H9 (cell line): ENCODE measurements around the gene ZNF813. TPM values are rescaled to one million over a fixed set of nuclear protein-coding genes. Genes with fewer than 3 reads are reported as not detected.

ENCODE experiments used
- DNase-seq: peaks from one replicate; pipeline ENCODE4 v3.0.0-alpha.2; 2017
- H2AFZ ChIP-seq: one replicate; pipeline ENCODE4 v1.6.1; 2013; ENCODE audit warnings: mild to moderate bottlenecking, low read length, control low read depth, moderate library complexity
- H2AK5ac ChIP-seq: 2 replicates; pipeline ENCODE4 v1.6.1; 2013; ENCODE audit warnings: low read length, control low read depth, mixed read lengths; ENCODE audit not compliant: insufficient read length
- H2BK120ac ChIP-seq: one replicate; pipeline ENCODE4 v1.6.1; 2013; ENCODE audit warnings: low read depth, mild to moderate bottlenecking, low read length, control low read depth, inconsistent platforms; ENCODE audit not compliant: poor library complexity, severe bottlenecking
- H2BK12ac ChIP-seq: 2 replicates; pipeline ENCODE4 v1.6.1; 2013; ENCODE audit warnings: low read length, control low read depth, mixed read lengths, low read depth; ENCODE audit not compliant: insufficient read length
- H2BK15ac ChIP-seq: 2 replicates; pipeline ENCODE4 v1.6.1; 2013; ENCODE audit warnings: low read depth, low read length, control low read depth
- H2BK20ac ChIP-seq: one replicate; pipeline ENCODE4 v1.6.1; 2013; ENCODE audit warnings: low read depth, mild to moderate bottlenecking, low read length, control low read depth, inconsistent platforms; ENCODE audit not compliant: poor library complexity, severe bottlenecking
- H2BK5ac ChIP-seq: 2 replicates; pipeline ENCODE4 v1.6.1; 2013; ENCODE audit warnings: low read length, control low read depth, mixed read lengths; ENCODE audit not compliant: insufficient read length
- H3K14ac ChIP-seq: 2 replicates; pipeline ENCODE4 v1.6.1; 2013; ENCODE audit warnings: low read length, control low read depth; ENCODE audit not compliant: insufficient read depth
- H3K18ac ChIP-seq: 2 replicates; pipeline ENCODE4 v1.6.1; 2013; ENCODE audit warnings: low read depth, mild to moderate bottlenecking, mixed read lengths, low read length, control low read depth; ENCODE audit not compliant: insufficient read length
- H3K23ac ChIP-seq: 2 replicates; pipeline ENCODE4 v1.6.1; 2013; ENCODE audit warnings: low read length, control low read depth, mixed read lengths, low read depth; ENCODE audit not compliant: insufficient read length
- H3K23me2 ChIP-seq: 2 replicates; pipeline ENCODE4 v1.6.1; 2013; ENCODE audit warnings: low read depth, mild to moderate bottlenecking, mixed read lengths, low read length, control low read depth; ENCODE audit not compliant: insufficient read length, poor library complexity, severe bottlenecking
- H3K27ac ChIP-seq: 2 replicates; pipeline ENCODE4 v1.5.1; 2013; ENCODE audit warnings: low read length, control low read depth, mixed read lengths, low read depth; ENCODE audit not compliant: insufficient read length
- H3K27me3 ChIP-seq: 2 replicates; pipeline ENCODE4 v1.6.1; 2013; ENCODE audit warnings: low read length, control low read depth, inconsistent platforms; ENCODE audit not compliant: insufficient read depth
- H3K4ac ChIP-seq: 2 replicates; pipeline ENCODE4 v1.6.1; 2013; ENCODE audit warnings: low read depth, mild to moderate bottlenecking, control low read depth, inconsistent platforms, low read length, moderate library complexity
- H3K4me1 ChIP-seq: 2 replicates; pipeline ENCODE4 v1.6.1; 2013; ENCODE audit warnings: low read length, control low read depth, inconsistent platforms; ENCODE audit not compliant: insufficient read depth
- H3K4me2 ChIP-seq: 2 replicates; pipeline ENCODE4 v1.6.1; 2013; ENCODE audit warnings: low read length, control low read depth, mixed read lengths; ENCODE audit not compliant: insufficient read length, insufficient read depth
- H3K56ac ChIP-seq: 2 replicates; pipeline ENCODE4 v1.6.1; 2013; ENCODE audit warnings: low read depth, mild to moderate bottlenecking, mixed read lengths, low read length, control low read depth; ENCODE audit not compliant: insufficient read length
- H3K79me1 ChIP-seq: 2 replicates; pipeline ENCODE4 v1.6.1; 2013; ENCODE audit warnings: low read depth, mild to moderate bottlenecking, moderate library complexity, low read length, control low read depth, inconsistent platforms; ENCODE audit not compliant: insufficient read depth, poor library complexity, severe bottlenecking
- H3K79me2 ChIP-seq: 2 replicates; pipeline ENCODE4 v1.6.1; 2013; ENCODE audit warnings: low read length, control low read depth, inconsistent platforms; ENCODE audit not compliant: insufficient read depth
- H3K9ac ChIP-seq: 2 replicates; pipeline ENCODE4 v1.6.1; 2013; ENCODE audit warnings: low read length, control low read depth, mixed read lengths; ENCODE audit not compliant: insufficient read length; ENCODE audit errors: extremely low read depth
- H3K9me3 ChIP-seq: one replicate; pipeline ENCODE4 v1.6.1; 2013; ENCODE audit warnings: low read depth, low read length, inconsistent platforms; ENCODE audit not compliant: control insufficient read depth
- H3T11ph ChIP-seq: one replicate; pipeline ENCODE4 v1.6.1; 2013; ENCODE audit warnings: mild to moderate bottlenecking, low read length, control low read depth, inconsistent platforms
- H4K20me1 ChIP-seq: one replicate; pipeline ENCODE4 v1.6.1; 2013; ENCODE audit not compliant: control insufficient read depth, insufficient read length, insufficient read depth
- H4K5ac ChIP-seq: 2 replicates; pipeline ENCODE4 v1.6.1; 2013; ENCODE audit warnings: low read depth, mild to moderate bottlenecking, mixed read lengths, low read length, control low read depth; ENCODE audit not compliant: insufficient read length
- H4K8ac ChIP-seq: replicated peaks from 2 replicates; pipeline ENCODE4 v1.6.1; 2013; ENCODE audit warnings: low read length, control low read depth, mixed read lengths, low read depth; ENCODE audit not compliant: insufficient read length
- H4K91ac ChIP-seq: 2 replicates; pipeline ENCODE4 v1.6.1; 2013; ENCODE audit warnings: low read depth, mild to moderate bottlenecking, moderate library complexity, mixed read lengths, low read length, control low read depth; ENCODE audit not compliant: insufficient read length
- H3K27ac Mint-ChIP-seq, 3 experiments: 2 replicates in 2 of 3; 3 replicates in 1 of 3; pipeline ENCODE4 v1.8.0; 2020 to 2021; ENCODE audit warnings: mixed read lengths in 3 of 3, mild to moderate bottlenecking in 1 of 3, moderate library complexity in 1 of 3
- H3K27me3 Mint-ChIP-seq: 2 replicates; pipeline ENCODE4 v1.8.0; 2021; ENCODE audit warnings: low read depth, mild to moderate bottlenecking, moderate library complexity, mixed read lengths
- H3K36me3 Mint-ChIP-seq, 3 experiments: 2 replicates in 2 of 3; 3 replicates in 1 of 3; pipeline ENCODE4 v1.8.0; 2020 to 2021; ENCODE audit warnings: low read depth in 3 of 3, mixed read lengths in 3 of 3; ENCODE audit not compliant: insufficient read depth in 1 of 3
- H3K4me1 Mint-ChIP-seq, 2 experiments: 2 replicates each; pipeline ENCODE4 v1.8.0; 2020; ENCODE audit warnings: mixed read lengths in 2 of 2
- H3K4me3 Mint-ChIP-seq, 2 experiments: 2 replicates in 1 of 2; 3 replicates in 1 of 2; pipeline ENCODE4 v1.8.0; 2020 to 2021; ENCODE audit warnings: mild to moderate bottlenecking in 2 of 2, mixed read lengths in 2 of 2, moderate library complexity in 1 of 2
- H3K9me3 Mint-ChIP-seq, 2 experiments: 2 replicates in 1 of 2; 3 replicates in 1 of 2; pipeline ENCODE4 v1.8.0; 2020; ENCODE audit warnings: mild to moderate bottlenecking in 2 of 2, mixed read lengths in 2 of 2, moderate library complexity in 1 of 2
- WGBS: extraction: QIAGEN DNeasy Blood & Tissue Kit; methylation state at CpG from one replicate; pipeline ENCODE4 v1.1.7; 2013; ENCODE audit warnings: missing lambda C conversion rate, low lambda C conversion rate, mixed read lengths; ENCODE audit not compliant: insufficient read length; ENCODE audit errors: extremely low coverage; 5-methylcytosine and 5-hydroxymethylcytosine counted together
- total RNA-seq: library from RNA; stranded (reverse); gene quantifications from 2 replicates; pipeline ENCODE4 v1.2.1, GENCODE V29; 2021
- TF ChIP-seq, protein P1 (sequence below): fragments of 200-600 bp; sonication (generic); conservative IDR thresholded peaks from 3 replicates; pipeline ENCODE4 v1.8.0; 2021; ENCODE audit warnings: antibody characterized with exemption, mild to moderate bottlenecking

The ZNF813 gene
- total RNA-seq, 1 experiment from 2014 or later: 17.3 TPM

DNA sequence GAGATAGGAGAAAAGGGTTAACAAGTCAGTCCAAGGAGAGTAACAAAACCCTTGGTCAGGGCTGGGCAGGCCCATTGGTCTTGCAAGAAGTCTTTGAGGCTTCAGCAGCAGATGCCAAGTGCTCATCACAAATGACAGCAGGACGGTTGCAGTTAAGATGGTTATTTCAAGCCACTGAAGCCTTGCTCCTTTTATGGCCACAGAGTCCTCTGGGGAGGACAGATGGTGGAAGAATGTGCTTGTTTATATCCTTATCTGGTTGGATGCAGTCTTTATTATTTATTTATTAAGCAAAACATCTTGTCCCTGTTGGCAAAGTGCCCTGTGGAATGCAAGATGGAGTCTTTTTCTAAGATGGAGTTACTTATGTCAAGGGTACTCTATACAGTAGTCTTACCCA, 51.2 kb downstream of the ZNF813 start:
- Histone ChIP-seq H3K23ac (no peak overlapping the region), H4K5ac (no peak overlapping the region), H3K9ac (no peak overlapping the region), H3K79me2 (peaks cover 8% of the 10 kb centered on the region; the same call in 1 of the 2 replicates), H3K4me1 (no peaks in the 10 kb centered on the region), H3K18ac (no peak overlapping the region), H3T11ph (no peak overlapping the region), H2BK120ac (no peak overlapping the region), H3K27ac (no peak overlapping the region), H4K91ac (no peak overlapping the region), H2BK5ac (no peak overlapping the region), H3K56ac (no peak overlapping the region), H3K23me2 (peaks cover 5% of the 10 kb centered on the region), H3K79me1 (peaks cover 3% of the 10 kb centered on the region), H4K20me1 (no peaks in the 10 kb centered on the region), H4K8ac (no peak overlapping the region), H3K4me2 (no peak overlapping the region), H2AFZ (no peak overlapping the region), H3K9me3 (no peaks in the 10 kb centered on the region), H2BK20ac (no peak overlapping the region), H3K14ac (no peak overlapping the region), H2AK5ac (no peak overlapping the region), H3K4ac (no peak overlapping the region), H2BK12ac (no peak overlapping the region), H2BK15ac (no peak overlapping the region), H3K27me3 (no peaks in the 10 kb centered on the region)
- peaks cover 14 to 19% of the 10 kb centered on the region in 2 experiments for H3K4me1 Mint-ChIP-seq
- peaks cover 20 to 28% (median 22%) of the 10 kb centered on the region in 3 experiments for H3K36me3 Mint-ChIP-seq
- no CpG with 5 or more reads among the region's 1 CpG for WGBS
- TF ChIP-seq, protein P1, sequence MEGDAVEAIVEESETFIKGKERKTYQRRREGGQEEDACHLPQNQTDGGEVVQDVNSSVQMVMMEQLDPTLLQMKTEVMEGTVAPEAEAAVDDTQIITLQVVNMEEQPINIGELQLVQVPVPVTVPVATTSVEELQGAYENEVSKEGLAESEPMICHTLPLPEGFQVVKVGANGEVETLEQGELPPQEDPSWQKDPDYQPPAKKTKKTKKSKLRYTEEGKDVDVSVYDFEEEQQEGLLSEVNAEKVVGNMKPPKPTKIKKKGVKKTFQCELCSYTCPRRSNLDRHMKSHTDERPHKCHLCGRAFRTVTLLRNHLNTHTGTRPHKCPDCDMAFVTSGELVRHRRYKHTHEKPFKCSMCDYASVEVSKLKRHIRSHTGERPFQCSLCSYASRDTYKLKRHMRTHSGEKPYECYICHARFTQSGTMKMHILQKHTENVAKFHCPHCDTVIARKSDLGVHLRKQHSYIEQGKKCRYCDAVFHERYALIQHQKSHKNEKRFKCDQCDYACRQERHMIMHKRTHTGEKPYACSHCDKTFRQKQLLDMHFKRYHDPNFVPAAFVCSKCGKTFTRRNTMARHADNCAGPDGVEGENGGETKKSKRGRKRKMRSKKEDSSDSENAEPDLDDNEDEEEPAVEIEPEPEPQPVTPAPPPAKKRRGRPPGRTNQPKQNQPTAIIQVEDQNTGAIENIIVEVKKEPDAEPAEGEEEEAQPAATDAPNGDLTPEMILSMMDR: no peak
- H3K4me3 Mint-ChIP-seq: no peak overlapping the region
- H3K9me3 Mint-ChIP-seq: peaks cover 4 to 5% of the 10 kb centered on the region in 2 experiments; a peak in 4 of 5 replicates
- peaks cover 8% of the 10 kb centered on the region for H3K27me3 Mint-ChIP-seq
- DNase-seq: no peak
- H3K27ac Mint-ChIP-seq: no peak overlapping the region
